HEK293T (cell line): ENCODE results near the gene OLIG1.

Experiments used
- ARNT ChIP-seq: fragments of 450-650 bp; IDR thresholded peaks from 2 replicates; pipeline ENCODE4 v1.6.1; 2017; ENCODE audit warnings: mild to moderate bottlenecking
- BHLHE40 ChIP-seq: fragments of 450-650 bp; IDR thresholded peaks from 2 replicates; pipeline ENCODE4 v1.6.1; 2016; ENCODE audit warnings: mild to moderate bottlenecking, moderate library complexity, borderline replicate concordance
- FOXK2 ChIP-seq: fragments of 450-650 bp; IDR thresholded peaks from 2 replicates; pipeline ENCODE4 v1.6.1; 2016; ENCODE audit warnings: mild to moderate bottlenecking
- FOXM1 ChIP-seq: fragments of 450-650 bp; IDR thresholded peaks from 2 replicates; pipeline ENCODE4 v1.6.1; 2017; ENCODE audit warnings: mild to moderate bottlenecking, borderline replicate concordance
- HDGF ChIP-seq: fragments of 450-650 bp; IDR thresholded peaks from 2 replicates; pipeline ENCODE4 v1.6.1; 2017; ENCODE audit warnings: antibody characterized with exemption, borderline replicate concordance
- LEF1 ChIP-seq: fragments of 450-650 bp; IDR thresholded peaks from 2 replicates; pipeline ENCODE4 v1.6.1; 2017; ENCODE audit warnings: mild to moderate bottlenecking, borderline replicate concordance
- NFRKB ChIP-seq: fragments of 450-650 bp; IDR thresholded peaks from 2 replicates; pipeline ENCODE4 v1.6.1; 2016; ENCODE audit warnings: mild to moderate bottlenecking, moderate library complexity
- TF ChIP-seq, protein P1 (sequence below): fragments of 450-650 bp; IDR thresholded peaks from 2 replicates; pipeline ENCODE4 v1.6.1; 2016

DNA sequence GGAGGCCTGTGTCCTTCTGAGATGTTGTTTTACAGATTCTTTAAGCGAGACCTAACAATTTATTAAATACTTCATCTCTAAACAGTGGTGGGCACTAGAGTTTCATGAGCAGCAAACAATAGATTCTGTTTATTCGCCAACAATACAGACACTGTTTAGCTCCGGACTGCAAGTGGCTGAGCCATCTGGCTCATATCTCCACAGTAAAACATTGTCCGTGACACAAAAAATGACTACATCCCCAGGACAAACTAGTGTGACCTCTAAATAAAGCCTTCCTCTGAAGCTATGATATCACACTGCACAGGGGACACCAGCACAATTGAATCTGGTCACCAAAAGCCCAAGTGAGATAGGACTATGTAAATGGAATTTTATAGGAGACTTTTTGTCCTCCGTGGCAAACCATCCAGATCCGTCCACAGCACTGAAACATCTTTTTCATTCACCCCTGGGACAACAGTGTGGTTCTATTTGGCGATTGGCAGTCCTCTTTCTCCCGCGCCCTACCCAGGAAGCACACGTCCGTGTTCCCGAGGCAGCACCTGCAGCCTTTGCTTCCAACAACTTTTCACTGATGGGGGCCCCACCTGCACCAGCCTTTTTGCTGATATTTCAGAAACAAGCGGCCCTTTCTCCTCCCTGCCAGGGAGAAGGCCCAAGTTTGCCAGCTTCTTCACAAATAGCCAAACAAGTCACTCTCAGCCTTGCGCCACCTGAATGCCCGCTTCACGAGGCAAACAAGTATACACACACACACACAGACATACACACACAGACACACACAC is 47.4 kb downstream of the OLIG1 start:
- TF ChIP-seq ARNT, result no peak
- no peak for TF ChIP-seq FOXK2
- no peak for TF ChIP-seq FOXM1
- no peak for TF ChIP-seq HDGF
- TF ChIP-seq BHLHE40, result no peak
- no peak for TF ChIP-seq NFRKB
- no peak for TF ChIP-seq LEF1
- TF ChIP-seq, protein P1, sequence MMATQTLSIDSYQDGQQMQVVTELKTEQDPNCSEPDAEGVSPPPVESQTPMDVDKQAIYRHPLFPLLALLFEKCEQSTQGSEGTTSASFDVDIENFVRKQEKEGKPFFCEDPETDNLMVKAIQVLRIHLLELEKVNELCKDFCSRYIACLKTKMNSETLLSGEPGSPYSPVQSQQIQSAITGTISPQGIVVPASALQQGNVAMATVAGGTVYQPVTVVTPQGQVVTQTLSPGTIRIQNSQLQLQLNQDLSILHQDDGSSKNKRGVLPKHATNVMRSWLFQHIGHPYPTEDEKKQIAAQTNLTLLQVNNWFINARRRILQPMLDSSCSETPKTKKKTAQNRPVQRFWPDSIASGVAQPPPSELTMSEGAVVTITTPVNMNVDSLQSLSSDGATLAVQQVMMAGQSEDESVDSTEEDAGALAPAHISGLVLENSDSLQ, result no peak
